ENCODE measurements around the gene MYO5B.
"Not testable (repeated sequence)": the region's sequence is repeated elsewhere in the genome, so short reads cannot be mapped to it uniquely, and the experiment has no call there.

GRCh38 chr18:50241768-50242167 is 46.8 kb upstream of the MYO5B start:
- TF ChIP-seq CTCF, POLR2A (IDR thresholded peaks at IDR 0.05): not testable (repeated sequence)

Data from thyroid gland (tissue), 4 donors.